ENCODE measurements around the gene ASTE1. TPM values are rescaled to one million over a fixed set of nuclear protein-coding genes. Genes with fewer than 3 reads are reported as not detected.

Gene ASTE1
- total and polyA plus RNA-seq, 9 of the 15 experiments (the other 6 are each of a cell fraction or from before 2014, with no cell fraction given) = 3.5 to 12.1 (median 6.9) TPM

DNA sequence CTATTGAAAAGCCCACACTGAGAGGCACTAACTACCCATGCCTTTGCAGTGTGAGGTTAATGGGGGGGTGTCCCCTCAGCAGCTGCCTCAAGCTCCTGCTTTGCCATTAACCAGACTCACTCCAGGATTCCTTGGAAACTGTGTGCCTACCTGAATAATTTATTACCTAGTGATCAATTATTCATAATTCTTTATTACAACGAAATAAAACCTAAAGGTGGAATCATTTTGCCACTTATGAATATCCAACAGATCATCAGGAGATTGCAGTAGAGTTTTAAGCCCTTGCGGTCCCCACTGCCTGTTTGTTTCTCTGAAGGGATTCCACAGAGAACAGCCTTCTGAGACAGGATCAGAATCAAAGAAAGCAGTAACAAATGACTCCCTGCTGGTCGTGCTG, 23.4 kb upstream of the ASTE1 start (continued):
- TF ChIP-seq ATF1 (CRISPR knock-in tag; IDR thresholded peaks at IDR 0.05) = no peak
- no peak for TF ChIP-seq ATF1 (tag; IDR thresholded peaks at IDR 0.05)
- no peak for TF ChIP-seq ZFPM2 (CRISPR knock-in tag; IDR thresholded peaks at IDR 0.05)

DNA sequence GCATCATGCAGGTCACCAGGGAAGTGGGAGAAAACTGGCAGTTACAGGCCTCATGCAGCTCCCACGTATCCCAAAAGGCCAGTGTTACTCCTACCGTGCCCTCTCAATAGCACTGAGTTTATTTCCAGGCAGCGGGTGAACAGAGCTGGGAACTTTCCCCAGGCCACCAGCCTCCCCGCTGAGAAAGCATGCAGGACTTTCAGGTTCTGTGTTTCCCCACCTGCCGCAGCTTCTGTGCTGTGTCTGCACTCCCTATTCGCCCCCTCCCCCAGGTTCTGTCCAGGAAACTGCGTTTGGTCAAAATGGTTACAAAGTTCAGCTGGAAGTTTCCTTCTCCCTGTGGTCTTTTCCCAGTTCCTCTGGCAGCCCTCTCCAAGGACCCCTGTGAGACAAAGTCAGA, 21.4 kb upstream of the ASTE1 start:
- DNase-seq (ENCODE audit: extremely low read depth in 1 of 4, low spot score in 3 of 4) (no peak), ATAC-seq (no peak), FAIRE-seq (no peak)
- Histone ChIP-seq H3K79me2 (ENCODE audit: control insufficient read depth, insufficient read depth, low read length) (no peaks in the 10 kb centered on the region), H3K27ac (ENCODE audit: extremely low read depth, low read depth, low read length) (no peak overlapping the region), H3K9me3 (replicated peaks; ENCODE audit: control insufficient read depth, insufficient read depth, low read depth, low read length) (no peaks in the 10 kb centered on the region), H3K27me3 (ENCODE audit: control insufficient read depth in 2 of 2, insufficient read depth in 2 of 2, low read length in 2 of 2) (no peaks in the 10 kb centered on the region), H3K4me2 (ENCODE audit: insufficient read depth, low read length) (no peak overlapping the region), H3K9ac (ENCODE audit: insufficient read depth in 1 of 2, low read depth in 2 of 2, low read length in 2 of 2) (no peak overlapping the region), H4K20me1 (replicated peaks; ENCODE audit: control insufficient read depth, insufficient read depth, low read length) (no peaks in the 10 kb centered on the region), H3K4me3 (no peak overlapping the region), H3K4me1 (replicated peaks in 1 of 2; ENCODE audit: control insufficient read depth in 2 of 2, insufficient read depth in 2 of 2, low read length in 2 of 2) (no peaks in the 10 kb centered on the region), H3K36me3 (ENCODE audit: control insufficient read depth, insufficient read depth, low read length) (no peaks in the 10 kb centered on the region), H3K9me1 (ENCODE audit: control insufficient read depth, insufficient read depth, low read length) (no peaks in the 10 kb centered on the region), H2AFZ (ENCODE audit: low read depth, low read length) (0 out of 2 replicates have a peak overlapping the region, but pooled peaks have one; percentile 23)
- WGBS (ENCODE audit: insufficient coverage, low coverage, missing lambda C conversion rate) = 56% methylated on average over 5 of the region's 7 CpGs
- ChIA-PET CTCF (ENCODE audit: low intra/inter-chr PET ratio) (no interaction called here), POLR2A (interaction anchor here (0.7 kb wide), 1 partner anchor 410 kb away, joined by 3 read pairs; no protein-coding TSS in a partner anchor)
- BruUV-seq (replicated peaks) = no TSS peak
- TF ChIP-seq HNRNPK (IDR thresholded peaks at IDR 0.05; ENCODE audit: low read depth, low read length, poor library complexity, severe bottlenecking) = no peak
- no peak for TF ChIP-seq SNRNP70 (optimal IDR thresholded peaks at IDR 0.05; ENCODE audit: low read depth, low read length)
- TF ChIP-seq, protein P1, sequence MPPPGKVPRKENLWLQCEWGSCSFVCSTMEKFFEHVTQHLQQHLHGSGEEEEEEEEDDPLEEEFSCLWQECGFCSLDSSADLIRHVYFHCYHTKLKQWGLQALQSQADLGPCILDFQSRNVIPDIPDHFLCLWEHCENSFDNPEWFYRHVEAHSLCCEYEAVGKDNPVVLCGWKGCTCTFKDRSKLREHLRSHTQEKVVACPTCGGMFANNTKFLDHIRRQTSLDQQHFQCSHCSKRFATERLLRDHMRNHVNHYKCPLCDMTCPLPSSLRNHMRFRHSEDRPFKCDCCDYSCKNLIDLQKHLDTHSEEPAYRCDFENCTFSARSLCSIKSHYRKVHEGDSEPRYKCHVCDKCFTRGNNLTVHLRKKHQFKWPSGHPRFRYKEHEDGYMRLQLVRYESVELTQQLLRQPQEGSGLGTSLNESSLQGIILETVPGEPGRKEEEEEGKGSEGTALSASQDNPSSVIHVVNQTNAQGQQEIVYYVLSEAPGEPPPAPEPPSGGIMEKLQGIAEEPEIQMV (tag; conservative IDR thresholded peaks at IDR 0.05; ENCODE audit: low read depth) = no peak
- no peak for TF ChIP-seq FOXA1 (IDR thresholded peaks at IDR 0.05; ENCODE audit: borderline replicate concordance)
- no peak for TF ChIP-seq SAFB (IDR thresholded peaks at IDR 0.05; ENCODE audit: borderline replicate concordance, low read depth, low read length)
- no peak for TF ChIP-seq NCOA4 (IDR thresholded peaks at IDR 0.05; ENCODE audit: partially characterized antibody)
- TF ChIP-seq, protein P2, sequence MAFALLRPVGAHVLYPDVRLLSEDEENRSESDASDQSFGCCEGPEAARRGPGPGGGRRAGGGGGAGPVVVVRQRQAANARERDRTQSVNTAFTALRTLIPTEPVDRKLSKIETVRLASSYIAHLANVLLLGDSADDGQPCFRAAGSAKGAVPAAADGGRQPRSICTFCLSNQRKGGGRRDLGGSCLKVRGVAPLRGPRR (CRISPR knock-in tag; IDR thresholded peaks at IDR 0.05) = no peak
- TF ChIP-seq, protein P3, sequence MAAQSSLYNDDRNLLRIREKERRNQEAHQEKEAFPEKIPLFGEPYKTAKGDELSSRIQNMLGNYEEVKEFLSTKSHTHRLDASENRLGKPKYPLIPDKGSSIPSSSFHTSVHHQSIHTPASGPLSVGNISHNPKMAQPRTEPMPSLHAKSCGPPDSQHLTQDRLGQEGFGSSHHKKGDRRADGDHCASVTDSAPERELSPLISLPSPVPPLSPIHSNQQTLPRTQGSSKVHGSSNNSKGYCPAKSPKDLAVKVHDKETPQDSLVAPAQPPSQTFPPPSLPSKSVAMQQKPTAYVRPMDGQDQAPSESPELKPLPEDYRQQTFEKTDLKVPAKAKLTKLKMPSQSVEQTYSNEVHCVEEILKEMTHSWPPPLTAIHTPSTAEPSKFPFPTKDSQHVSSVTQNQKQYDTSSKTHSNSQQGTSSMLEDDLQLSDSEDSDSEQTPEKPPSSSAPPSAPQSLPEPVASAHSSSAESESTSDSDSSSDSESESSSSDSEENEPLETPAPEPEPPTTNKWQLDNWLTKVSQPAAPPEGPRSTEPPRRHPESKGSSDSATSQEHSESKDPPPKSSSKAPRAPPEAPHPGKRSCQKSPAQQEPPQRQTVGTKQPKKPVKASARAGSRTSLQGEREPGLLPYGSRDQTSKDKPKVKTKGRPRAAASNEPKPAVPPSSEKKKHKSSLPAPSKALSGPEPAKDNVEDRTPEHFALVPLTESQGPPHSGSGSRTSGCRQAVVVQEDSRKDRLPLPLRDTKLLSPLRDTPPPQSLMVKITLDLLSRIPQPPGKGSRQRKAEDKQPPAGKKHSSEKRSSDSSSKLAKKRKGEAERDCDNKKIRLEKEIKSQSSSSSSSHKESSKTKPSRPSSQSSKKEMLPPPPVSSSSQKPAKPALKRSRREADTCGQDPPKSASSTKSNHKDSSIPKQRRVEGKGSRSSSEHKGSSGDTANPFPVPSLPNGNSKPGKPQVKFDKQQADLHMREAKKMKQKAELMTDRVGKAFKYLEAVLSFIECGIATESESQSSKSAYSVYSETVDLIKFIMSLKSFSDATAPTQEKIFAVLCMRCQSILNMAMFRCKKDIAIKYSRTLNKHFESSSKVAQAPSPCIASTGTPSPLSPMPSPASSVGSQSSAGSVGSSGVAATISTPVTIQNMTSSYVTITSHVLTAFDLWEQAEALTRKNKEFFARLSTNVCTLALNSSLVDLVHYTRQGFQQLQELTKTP (IDR thresholded peaks at IDR 0.05; ENCODE audit: low read depth in 1 of 2, partially characterized antibody in 2 of 2) = no peak
- TF ChIP-seq GATAD2A (IDR thresholded peaks at IDR 0.05) = no peak
- no peak for TF ChIP-seq ESRRA (IDR thresholded peaks at IDR 0.05; ENCODE audit: borderline replicate concordance, low read depth)
- no peak for TF ChIP-seq KDM1A (IDR thresholded peaks at IDR 0.05)
- intact Hi-C loops (cut with micrococcal nuclease) = no loop called here
- in situ Hi-C loops (cut with MboI) = loop anchor here (25.0 kb wide), 2 partner anchors 439 to 964 kb away; no protein-coding TSS in a partner anchor

Data from K562 (cell line).